Liver (tissue), 9 donors: ENCODE results near the gene GLB1L3. TPM values are rescaled to one million over a fixed set of nuclear protein-coding genes. Genes with fewer than 3 reads are reported as not detected.

Experiments used
- DNase-seq: peaks from one replicate; pipeline ENCODE4 v3.0.0-alpha.2; 2017; ENCODE audit warnings: low spot score
- H3K27ac ChIP-seq, 2 donors: one replicate each; pipeline ENCODE4 v1.7.0; 2013; ENCODE audit warnings: inconsistent platforms in 2 of 2, low read length in 2 of 2, control low read depth in 1 of 2, low read depth in 1 of 2, mild to moderate bottlenecking in 1 of 2
- H3K27me3 ChIP-seq, 4 donors: one replicate each; pipeline versions ENCODE4 v1.6.1 to v1.7.0; 2013; ENCODE audit warnings: low read length in 3 of 4, inconsistent platforms in 1 of 4, mild to moderate bottlenecking in 1 of 4, moderate library complexity in 1 of 4; ENCODE audit not compliant: control insufficient read depth in 4 of 4, insufficient read depth in 4 of 4
- H3K36me3 ChIP-seq, 4 donors: one replicate each; pipeline versions ENCODE4 v1.6.1 to v1.7.0; 2013; ENCODE audit warnings: low read length in 3 of 4, mild to moderate bottlenecking in 3 of 4, low read depth in 1 of 4, moderate library complexity in 1 of 4; ENCODE audit not compliant: control insufficient read depth in 4 of 4, insufficient read depth in 3 of 4
- H3K4me1 ChIP-seq, 4 donors: one replicate each; pipeline versions ENCODE4 v1.6.1 to v1.7.0; 2013; ENCODE audit warnings: low read length in 3 of 4, mild to moderate bottlenecking in 3 of 4, moderate library complexity in 1 of 4; ENCODE audit not compliant: control insufficient read depth in 4 of 4, insufficient read depth in 4 of 4
- H3K4me3 ChIP-seq, 3 donors: one replicate each; pipeline versions ENCODE4 v1.6.1 to v1.7.0; 2013; ENCODE audit warnings: low read length in 3 of 3, control low read depth in 1 of 3, low read depth in 1 of 3, mild to moderate bottlenecking in 1 of 3
- H3K9ac ChIP-seq, 2 donors: one replicate each; pipeline ENCODE4 v1.7.0; 2013; ENCODE audit warnings: low read length in 2 of 2, mild to moderate bottlenecking in 2 of 2, moderate library complexity in 2 of 2, control low read depth in 1 of 2, low read depth in 1 of 2
- H3K9me3 ChIP-seq, 4 donors: one replicate each; pipeline versions ENCODE4 v1.6.1 to v1.7.0; 2013; ENCODE audit warnings: low read length in 3 of 4; ENCODE audit not compliant: control insufficient read depth in 4 of 4
- ATF3 ChIP-seq: IDR thresholded peaks from 2 replicates; pipeline ENCODE4 v1.6.1; 2016; ENCODE audit warnings: antibody characterized with exemption
- CTCF ChIP-seq: fragments of 150-350 bp; IDR thresholded peaks from 2 replicates; pipeline ENCODE4 v1.5.1; 2017; ENCODE audit warnings: improper control_type of control experiment, low read depth, low read length; ENCODE audit not compliant: missing input control
- EGR1 ChIP-seq, 2 donors: IDR thresholded peaks; 2 replicates each; pipeline ENCODE4 v1.6.1; 2016 to 2018; ENCODE audit warnings: antibody characterized with exemption in 2 of 2, low read depth in 2 of 2
- FOXA1 ChIP-seq: IDR thresholded peaks from 2 replicates; pipeline ENCODE4 v1.6.1; 2016; ENCODE audit warnings: antibody characterized with exemption
- FOXA2 ChIP-seq: IDR thresholded peaks from 2 replicates; pipeline ENCODE4 v1.6.1; 2016; ENCODE audit warnings: antibody characterized with exemption
- GABPA ChIP-seq, 2 donors: IDR thresholded peaks in 1 of 2; conservative IDR thresholded peaks in 1 of 2; 2 replicates each; pipeline ENCODE4 v1.6.1; 2016; ENCODE audit warnings: antibody characterized with exemption in 2 of 2, mild to moderate bottlenecking in 1 of 2, moderate library complexity in 1 of 2
- HNF4A ChIP-seq, 2 donors: conservative IDR thresholded peaks; 2 replicates each; pipeline ENCODE4 v1.6.1; 2016; ENCODE audit warnings: antibody characterized with exemption in 2 of 2, mild to moderate bottlenecking in 2 of 2
- HNF4G ChIP-seq: IDR thresholded peaks from 2 replicates; pipeline ENCODE4 v1.6.1; 2016; ENCODE audit warnings: antibody characterized with exemption
- JUND ChIP-seq, 2 donors: IDR thresholded peaks; 2 replicates each; pipeline ENCODE4 v1.6.1; 2016; ENCODE audit warnings: antibody characterized with exemption in 2 of 2
- MAX ChIP-seq: IDR thresholded peaks from 2 replicates; pipeline ENCODE4 v1.6.1; 2016; ENCODE audit warnings: antibody characterized with exemption
- NR2F2 ChIP-seq: IDR thresholded peaks from 2 replicates; pipeline ENCODE4 v1.6.1; 2016; ENCODE audit warnings: antibody characterized with exemption
- RAD21 ChIP-seq, 2 donors: IDR thresholded peaks; 2 replicates each; pipeline ENCODE4 v1.6.1; 2016; ENCODE audit warnings: antibody characterized with exemption in 2 of 2, mild to moderate bottlenecking in 2 of 2
- REST ChIP-seq: IDR thresholded peaks from 2 replicates; pipeline ENCODE4 v1.6.1; 2016; ENCODE audit warnings: antibody characterized with exemption, mild to moderate bottlenecking
- RXRA ChIP-seq, 2 donors: IDR thresholded peaks; 2 replicates each; pipeline ENCODE4 v1.6.1; 2017 to 2018; ENCODE audit warnings: antibody characterized with exemption in 2 of 2, mild to moderate bottlenecking in 1 of 2
- SP1 ChIP-seq: IDR thresholded peaks from 2 replicates; pipeline ENCODE4 v1.6.1; 2018; ENCODE audit warnings: antibody characterized with exemption, mild to moderate bottlenecking
- TAF1 ChIP-seq: conservative IDR thresholded peaks from 2 replicates; pipeline ENCODE4 v1.6.1; 2016; ENCODE audit warnings: antibody characterized with exemption, mild to moderate bottlenecking
- YY1 ChIP-seq: IDR thresholded peaks from 2 replicates; pipeline ENCODE4 v1.6.1; 2016; ENCODE audit warnings: antibody characterized with exemption, mild to moderate bottlenecking
- ZBTB33 ChIP-seq: IDR thresholded peaks from 2 replicates; pipeline ENCODE4 v1.6.1; 2016; ENCODE audit warnings: antibody characterized with exemption
- WGBS: extraction: QIAGEN DNeasy Blood & Tissue Kit; methylation state at CpG from one replicate; pipeline ENCODE4 v1.1.7; 2013; 5-methylcytosine and 5-hydroxymethylcytosine counted together
- polyA plus RNA-seq, 2 donors: library from polyadenylated mRNA; stranded (reverse) in 1 of 2; unstranded in 1 of 2; fragments of 200-250 nt in 1 of 2; fragments of >200 nt in 1 of 2; fragmentation: Nextera tagmentation in 1 of 2; extraction: Ambion mirVana in 1 of 2; gene quantifications; one replicate each; pipeline versions ENCODE4 v1.2.1 to v1.2.3, GENCODE V29; 2013 to 2015
- total RNA-seq, 2 donors: library from RNA; depleted of rRNA; stranded (reverse); fragments of >200 nt; gene quantifications; one replicate each; pipeline ENCODE4 v1.2.3, GENCODE V29; 2014
- donor health status: healthy.
- donor health status: healthy.
- donor health status: healthy.
- donor health status: healthy.
- donor health status: healthy.

GLB1L3 gene
- total and polyA plus RNA-seq, 4 donors: 0.08 TPM; not detected in 3

- Histone ChIP-seq H3K27ac (no peak overlapping the region), H3K4me1 (no peaks in the 10 kb centered on the region), H3K27me3 (no peaks in the 10 kb centered on the region), H3K4me3 (no peak overlapping the region), H3K9me3 (no peaks in the 10 kb centered on the region), H3K9ac (no peak overlapping the region), H3K36me3 (no peaks in the 10 kb centered on the region)
- WGBS: 82% methylated on average over 11 of the region's 11 CpGs
- DNase-seq: no peak
- TF ChIP-seq CTCF (no peak), MAX (no peak), FOXA2 (no peak), YY1 (no peak), HNF4A (conservative IDR thresholded peaks at IDR 0.05) (no peak), FOXA1 (no peak), GABPA (IDR thresholded peaks at IDR 0.05 in 1 of 2, conservative IDR thresholded peaks at IDR 0.05 in 1 of 2) (no peak)
Observed at GRCh38 chr11:134340354-134340964, 64.3 kb downstream of the GLB1L3 start.

GRCh38 chr11:134341805-134342571, 65.8 kb downstream of the GLB1L3 start:
- no peak overlapping the region for H3K9ac ChIP-seq
- peak; percentile 21 for DNase-seq
- H3K36me3 ChIP-seq: no peaks in the 10 kb centered on the region

More at GRCh38 chr11:134341805-134342571, 65.8 kb downstream of the GLB1L3 start:
- Histone ChIP-seq H3K4me3 (no peak overlapping the region), H3K27ac (no peak overlapping the region), H3K9me3 (no peaks in the 10 kb centered on the region), H3K4me1 (no peaks in the 10 kb centered on the region), H3K27me3 (no peaks in the 10 kb centered on the region)
- WGBS: 90% methylated on average over 68 of the region's 68 CpGs
- no peak for TF ChIP-seq FOXA2
- no peak for TF ChIP-seq MAX
- no peak for TF ChIP-seq EGR1 (IDR thresholded peaks at IDR 0.05; ENCODE audit: low read depth in 2 of 2)
- TF ChIP-seq SP1: no peak
- TF ChIP-seq NR2F2: no peak
- no peak for TF ChIP-seq CTCF
- TF ChIP-seq REST: no peak
- no peak for TF ChIP-seq FOXA1
- TF ChIP-seq RXRA (IDR thresholded peaks at IDR 0.05): no peak
- no peak for TF ChIP-seq ZBTB33
- no peak for TF ChIP-seq JUND (IDR thresholded peaks at IDR 0.05)
- TF ChIP-seq TAF1: no peak
- no peak for TF ChIP-seq GABPA (IDR thresholded peaks at IDR 0.05 in 1 of 2, conservative IDR thresholded peaks at IDR 0.05 in 1 of 2)
- TF ChIP-seq HNF4A (conservative IDR thresholded peaks at IDR 0.05): no peak
- no peak for TF ChIP-seq ATF3
- no peak for TF ChIP-seq YY1
- TF ChIP-seq RAD21 (IDR thresholded peaks at IDR 0.05): no peak
- no peak for TF ChIP-seq HNF4G
